Smooth muscle cell (in vitro differentiated cells): ENCODE data around the gene UBC. TPM values are rescaled to one million over a fixed set of nuclear protein-coding genes. Genes with fewer than 3 reads are reported as not detected.
A peak's percentile ranks its signal among the peaks of the same experiment; 100 is the strongest.
"Not testable (repeated sequence)": the region's sequence is repeated elsewhere in the genome, so short reads cannot be mapped to it uniquely, and the experiment has no call there.

Source experiments
- DNase-seq: peaks from one replicate; lab custom pipeline; 2025; ENCODE audit not compliant: unreplicated experiment; lab: John Stamatoyannopoulos, UW
- H2AFZ ChIP-seq: fragments of 200-600 bp; sonication (generic); 2 replicates; pipeline ENCODE4 v1.6.0; 2016; ENCODE audit warnings: antibody characterized with exemption, low read depth, mild to moderate bottlenecking
- H3F3A ChIP-seq: fragments of 200-600 bp; sonication (generic); 2 replicates; pipeline ENCODE4 v1.6.0; 2017; ENCODE audit warnings: antibody characterized with exemption, low read depth
- H3K27ac ChIP-seq: fragments of 200-600 bp; sonication (generic); 2 replicates; pipeline ENCODE4 v1.5.1; 2016; ENCODE audit warnings: low read depth, mild to moderate bottlenecking
- H3K27me3 ChIP-seq: fragments of 200-600 bp; sonication (generic); 2 replicates; pipeline ENCODE4 v1.6.1; 2016; ENCODE audit warnings: low read depth, mild to moderate bottlenecking
- H3K36me3 ChIP-seq: fragments of 200-600 bp; sonication (generic); 2 replicates; pipeline ENCODE4 v1.5.1; 2016; ENCODE audit warnings: low read depth
- H3K4me1 ChIP-seq: fragments of 200-600 bp; sonication (generic); 2 replicates; pipeline ENCODE4 v1.5.1; 2016; ENCODE audit warnings: low read depth
- H3K4me2 ChIP-seq: fragments of 200-600 bp; sonication (generic); 2 replicates; pipeline ENCODE4 v1.6.0; 2016; ENCODE audit warnings: mild to moderate bottlenecking
- H3K4me3 ChIP-seq: fragments of 200-600 bp; sonication (generic); 2 replicates; pipeline ENCODE4 v1.5.1; 2016; ENCODE audit warnings: mild to moderate bottlenecking
- H3K79me2 ChIP-seq: fragments of 200-600 bp; sonication (generic); 2 replicates; pipeline ENCODE4 v1.6.0; 2016; ENCODE audit warnings: low read depth, mild to moderate bottlenecking
- H3K9ac ChIP-seq: fragments of 200-600 bp; sonication (generic); 2 replicates; pipeline ENCODE4 v1.6.0; 2016; ENCODE audit warnings: low read depth
- H3K9me3 ChIP-seq: fragments of 200-600 bp; sonication (generic); replicated peaks from 2 replicates; pipeline ENCODE4 v1.5.1; 2016; ENCODE audit warnings: low read depth
- H4K20me1 ChIP-seq: fragments of 200-600 bp; sonication (generic); 2 replicates; pipeline ENCODE4 v1.6.0; 2016; ENCODE audit warnings: low read depth
- WGBS: methylation state at CpG from one replicate; pipeline ENCODE4 v1.1.7; 2016; ENCODE audit warnings: low lambda C conversion rate; 5-methylcytosine and 5-hydroxymethylcytosine counted together
- polyA plus RNA-seq: library from polyadenylated mRNA; unstranded; fragments of >200 nt; fragmentation: Nextera tagmentation; extraction: Ambion mirVana; gene quantifications from 2 replicates; pipeline ENCODE4 v1.2.1, GENCODE V29; 2016
- total RNA-seq: library from RNA; depleted of rRNA; stranded (reverse); fragments of >200 nt; gene quantifications from 2 replicates; pipeline ENCODE4 v1.2.3, GENCODE V29; 2014
- TF ChIP-seq, protein P1 (sequence below): fragments of 200-600 bp; sonication (generic); IDR thresholded peaks from 2 replicates; pipeline ENCODE4 v1.5.1; 2017; ENCODE audit warnings: borderline replicate concordance, mild to moderate bottlenecking, antibody characterized with exemption; ENCODE audit not compliant: insufficient read depth, poor library complexity, severe bottlenecking

Gene UBC
- total and polyA plus RNA-seq, 2 experiments from 2014 or later, result 1,322 to 1,327 TPM

DNA sequence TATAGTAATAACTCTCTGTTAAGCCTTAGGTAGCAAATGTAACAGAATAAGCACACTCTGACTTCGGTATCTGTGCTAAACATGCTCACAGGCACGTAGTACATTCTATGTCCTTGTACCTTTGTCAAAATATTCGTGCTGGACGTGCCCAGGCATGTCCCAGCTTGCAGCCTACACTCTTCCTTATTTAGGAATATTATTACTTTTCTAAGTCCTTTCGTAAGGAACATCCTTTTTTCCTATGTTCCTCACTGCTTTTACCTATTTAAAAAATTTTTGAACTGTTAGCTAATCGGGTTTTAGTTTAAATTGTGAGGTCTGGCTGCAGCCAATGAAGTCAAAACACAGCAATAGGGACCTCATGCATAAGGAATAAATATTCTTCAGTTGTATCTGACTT lies 24.1 kb upstream of the UBC start:
- Histone ChIP-seq H3K9me3 (no peaks in the 10 kb centered on the region), H3K4me3 (peak overlapping the region; percentile 54), H3K79me2 (no peaks in the 10 kb centered on the region), H2AFZ (peak overlapping the region; percentile 28), H3F3A (peaks cover 25% of the 10 kb centered on the region), H3K9ac (peak overlapping the region; percentile 95), H3K27me3 (no peaks in the 10 kb centered on the region), H3K4me2 (peak overlapping the region; percentile 77), H4K20me1 (no peaks in the 10 kb centered on the region), H3K36me3 (no peaks in the 10 kb centered on the region), H3K27ac (peak overlapping the region; percentile 100), H3K4me1 (peaks cover 11% of the 10 kb centered on the region)
- DNase-seq, result no peak
- TF ChIP-seq, protein P1, sequence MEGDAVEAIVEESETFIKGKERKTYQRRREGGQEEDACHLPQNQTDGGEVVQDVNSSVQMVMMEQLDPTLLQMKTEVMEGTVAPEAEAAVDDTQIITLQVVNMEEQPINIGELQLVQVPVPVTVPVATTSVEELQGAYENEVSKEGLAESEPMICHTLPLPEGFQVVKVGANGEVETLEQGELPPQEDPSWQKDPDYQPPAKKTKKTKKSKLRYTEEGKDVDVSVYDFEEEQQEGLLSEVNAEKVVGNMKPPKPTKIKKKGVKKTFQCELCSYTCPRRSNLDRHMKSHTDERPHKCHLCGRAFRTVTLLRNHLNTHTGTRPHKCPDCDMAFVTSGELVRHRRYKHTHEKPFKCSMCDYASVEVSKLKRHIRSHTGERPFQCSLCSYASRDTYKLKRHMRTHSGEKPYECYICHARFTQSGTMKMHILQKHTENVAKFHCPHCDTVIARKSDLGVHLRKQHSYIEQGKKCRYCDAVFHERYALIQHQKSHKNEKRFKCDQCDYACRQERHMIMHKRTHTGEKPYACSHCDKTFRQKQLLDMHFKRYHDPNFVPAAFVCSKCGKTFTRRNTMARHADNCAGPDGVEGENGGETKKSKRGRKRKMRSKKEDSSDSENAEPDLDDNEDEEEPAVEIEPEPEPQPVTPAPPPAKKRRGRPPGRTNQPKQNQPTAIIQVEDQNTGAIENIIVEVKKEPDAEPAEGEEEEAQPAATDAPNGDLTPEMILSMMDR, result no peak
- 29% methylated on average over 6 of the region's 6 CpGs for WGBS

DNA sequence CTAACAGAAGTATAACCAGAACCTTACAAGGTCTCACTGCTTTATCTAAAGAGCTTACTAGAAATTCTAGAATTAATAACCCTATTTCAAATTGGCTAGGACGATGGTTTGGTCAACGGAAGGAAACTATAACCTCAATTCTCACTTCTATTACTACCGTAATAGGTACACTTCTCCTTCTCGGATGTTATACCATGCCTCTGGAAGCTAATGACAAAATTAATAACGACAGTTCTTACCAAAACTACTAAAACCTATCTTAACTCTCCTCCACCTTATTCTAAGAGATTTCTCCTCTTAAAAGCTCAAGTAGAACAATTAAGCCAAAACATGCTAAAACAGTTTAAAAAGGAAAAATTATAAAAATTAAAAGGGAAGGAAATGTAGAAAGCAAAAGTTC lies 23.7 kb upstream of the UBC start:
- H3K79me2 ChIP-seq, result no peaks in the 10 kb centered on the region
- H2AFZ ChIP-seq, result peak overlapping the region; percentile 28
- 85% methylated on average over 5 of the region's 5 CpGs for WGBS
- DNase-seq, result no peak
- peak overlapping the region; percentile 100 for H3K27ac ChIP-seq
- H3K4me1 ChIP-seq, result peaks cover 11% of the 10 kb centered on the region
- no peaks in the 10 kb centered on the region for H3K27me3 ChIP-seq
- H3K9me3 ChIP-seq, result no peaks in the 10 kb centered on the region
- H3K4me2 ChIP-seq, result peak overlapping the region; percentile 77
- peak overlapping the region; percentile 95 for H3K9ac ChIP-seq
- H3K4me3 ChIP-seq, result peak overlapping the region; percentile 54
- TF ChIP-seq, protein P1, result no peak
- H3K36me3 ChIP-seq, result no peaks in the 10 kb centered on the region
- no peaks in the 10 kb centered on the region for H4K20me1 ChIP-seq
- H3F3A ChIP-seq, result peaks cover 25% of the 10 kb centered on the region

DNA sequence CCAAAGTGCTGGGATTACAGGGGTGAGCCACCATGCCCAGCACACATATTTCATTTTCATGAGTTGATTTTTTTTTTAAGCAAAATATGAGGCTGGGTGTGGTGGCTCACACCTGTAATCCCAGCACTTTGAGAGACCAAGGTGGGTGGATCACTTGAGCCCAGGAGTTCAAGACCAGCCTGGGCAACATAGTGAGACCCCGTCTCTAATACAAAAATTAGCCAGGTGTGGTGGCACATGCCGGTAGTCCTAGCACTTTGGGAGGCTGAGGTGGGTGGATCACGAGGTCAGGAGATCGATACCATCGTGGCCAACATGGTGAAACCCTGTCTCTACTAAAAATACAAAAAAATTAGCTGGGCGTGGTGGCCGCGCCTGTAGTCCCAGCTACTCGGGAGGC lies 17.1 kb upstream of the UBC start:
- not testable (repeated sequence) for H3K27ac ChIP-seq, H2AFZ ChIP-seq, H3K4me3 ChIP-seq, H3K27me3 ChIP-seq, H3K4me2 ChIP-seq, H3F3A ChIP-seq, H3K4me1 ChIP-seq, H3K9me3 ChIP-seq, DNase-seq, H3K36me3 ChIP-seq, H4K20me1 ChIP-seq, H3K79me2 ChIP-seq, H3K9ac ChIP-seq
- 93% methylated on average over 9 of the region's 9 CpGs for WGBS

DNA sequence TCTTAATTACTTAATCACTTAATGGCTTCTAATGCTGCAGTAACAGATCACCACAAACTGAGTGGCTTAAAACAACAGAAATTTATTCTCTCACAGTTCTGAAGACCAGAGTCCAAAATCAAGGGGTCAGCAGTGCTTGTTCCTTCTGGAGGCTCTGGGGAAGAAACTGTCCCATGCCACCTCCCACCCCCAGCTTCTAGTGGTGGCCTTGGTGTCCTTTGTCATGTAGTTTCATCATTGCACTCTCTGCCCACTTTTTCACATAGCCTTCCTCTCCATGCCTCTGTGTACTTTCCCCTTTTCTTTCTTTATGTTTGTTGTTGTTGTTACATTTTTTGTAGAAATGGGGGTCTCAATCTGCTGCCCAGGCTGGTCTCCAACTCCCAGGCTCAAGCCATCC lies 16.1 kb upstream of the UBC start:
- Histone ChIP-seq H3F3A (no peaks in the 10 kb centered on the region), H3K4me2 (no peak overlapping the region), H3K9me3 (no peaks in the 10 kb centered on the region), H3K27me3 (no peaks in the 10 kb centered on the region), H2AFZ (no peak overlapping the region), H4K20me1 (no peaks in the 10 kb centered on the region), H3K4me3 (no peak overlapping the region), H3K9ac (no peak overlapping the region), H3K4me1 (no peaks in the 10 kb centered on the region), H3K27ac (no peak overlapping the region), H3K79me2 (no peaks in the 10 kb centered on the region), H3K36me3 (no peaks in the 10 kb centered on the region)
- no peak for DNase-seq
- TF ChIP-seq, protein P1, result no peak
